ENCODE measurements around the gene SLC43A1.
A peak's percentile ranks its signal among the peaks of the same experiment; 100 is the strongest.

The SLC43A1 gene

DNA sequence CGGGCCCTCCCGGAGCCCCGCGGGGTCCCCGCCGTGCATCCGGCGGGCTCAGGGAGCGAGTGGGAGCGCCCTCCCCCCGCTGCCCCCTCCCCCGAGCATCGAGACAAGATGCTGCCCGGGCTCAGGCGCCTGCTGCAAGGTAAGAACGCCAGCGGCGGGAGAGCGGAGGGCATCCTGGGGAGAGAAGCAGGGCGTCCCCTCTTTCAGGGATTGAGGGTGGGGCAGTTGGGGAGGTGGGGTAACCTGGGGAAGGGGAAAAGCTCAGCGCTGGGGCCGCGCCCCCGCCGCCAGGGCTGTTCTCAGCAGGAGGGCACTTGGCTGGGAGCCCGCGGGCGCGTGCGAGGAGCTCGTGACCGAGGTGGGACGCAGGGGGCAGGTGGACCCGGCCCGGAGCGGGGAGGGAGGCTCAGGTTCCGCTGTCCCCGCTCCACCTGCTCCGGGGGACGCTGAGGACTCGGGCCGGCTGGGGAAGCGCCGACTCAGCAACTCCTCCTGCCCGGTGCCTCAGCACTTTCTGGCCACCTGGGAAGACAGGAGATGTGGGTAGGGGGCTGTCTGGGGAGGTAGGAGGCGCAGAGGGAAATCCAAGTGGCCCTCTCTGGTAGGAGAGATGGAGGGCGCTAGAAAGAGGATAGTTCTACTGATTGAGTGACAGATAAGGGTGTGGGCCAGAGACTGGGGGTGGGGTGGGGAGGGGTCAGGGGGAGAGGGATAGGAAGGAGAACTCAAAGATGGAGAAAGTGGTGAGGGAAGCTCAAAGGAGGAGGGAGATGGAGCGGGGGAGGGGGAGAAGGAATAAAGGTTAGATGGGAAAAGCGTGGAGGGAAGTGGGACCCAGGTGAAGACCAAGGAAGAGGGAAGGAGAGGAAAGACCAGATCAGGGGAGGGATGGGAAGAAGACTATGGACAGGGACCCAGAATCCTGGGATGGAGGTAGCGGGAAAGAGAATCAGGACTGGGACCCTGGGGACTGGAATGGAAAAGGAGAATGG, 54.4 kb downstream of the SLC43A1 start:
- Histone ChIP-seq H3K79me2 (no peaks in the 10 kb centered on the region), H3K4me1 (no peaks in the 10 kb centered on the region), H3K4me3 (ENCODE audit: low read depth, low read length) (peak overlapping the region; percentile 48), H2AFZ (peak overlapping the region; percentile 75), H3K36me3 (ENCODE audit: control insufficient read depth, insufficient read depth, low read length) (no peaks in the 10 kb centered on the region), H3K4me2 (ENCODE audit: low read length) (peak overlapping the region; percentile 58), H3K9me3 (ENCODE audit: control insufficient read depth, low read length) (no peaks in the 10 kb centered on the region), H3K9ac (no peak overlapping the region), H3K27ac (no peak overlapping the region), H3K27me3 (ENCODE audit: control insufficient read depth, insufficient read depth, low read length) (no peaks in the 10 kb centered on the region)
- TF ChIP-seq, protein P1, sequence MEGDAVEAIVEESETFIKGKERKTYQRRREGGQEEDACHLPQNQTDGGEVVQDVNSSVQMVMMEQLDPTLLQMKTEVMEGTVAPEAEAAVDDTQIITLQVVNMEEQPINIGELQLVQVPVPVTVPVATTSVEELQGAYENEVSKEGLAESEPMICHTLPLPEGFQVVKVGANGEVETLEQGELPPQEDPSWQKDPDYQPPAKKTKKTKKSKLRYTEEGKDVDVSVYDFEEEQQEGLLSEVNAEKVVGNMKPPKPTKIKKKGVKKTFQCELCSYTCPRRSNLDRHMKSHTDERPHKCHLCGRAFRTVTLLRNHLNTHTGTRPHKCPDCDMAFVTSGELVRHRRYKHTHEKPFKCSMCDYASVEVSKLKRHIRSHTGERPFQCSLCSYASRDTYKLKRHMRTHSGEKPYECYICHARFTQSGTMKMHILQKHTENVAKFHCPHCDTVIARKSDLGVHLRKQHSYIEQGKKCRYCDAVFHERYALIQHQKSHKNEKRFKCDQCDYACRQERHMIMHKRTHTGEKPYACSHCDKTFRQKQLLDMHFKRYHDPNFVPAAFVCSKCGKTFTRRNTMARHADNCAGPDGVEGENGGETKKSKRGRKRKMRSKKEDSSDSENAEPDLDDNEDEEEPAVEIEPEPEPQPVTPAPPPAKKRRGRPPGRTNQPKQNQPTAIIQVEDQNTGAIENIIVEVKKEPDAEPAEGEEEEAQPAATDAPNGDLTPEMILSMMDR (IDR thresholded peaks at IDR 0.05): no peak

DNA sequence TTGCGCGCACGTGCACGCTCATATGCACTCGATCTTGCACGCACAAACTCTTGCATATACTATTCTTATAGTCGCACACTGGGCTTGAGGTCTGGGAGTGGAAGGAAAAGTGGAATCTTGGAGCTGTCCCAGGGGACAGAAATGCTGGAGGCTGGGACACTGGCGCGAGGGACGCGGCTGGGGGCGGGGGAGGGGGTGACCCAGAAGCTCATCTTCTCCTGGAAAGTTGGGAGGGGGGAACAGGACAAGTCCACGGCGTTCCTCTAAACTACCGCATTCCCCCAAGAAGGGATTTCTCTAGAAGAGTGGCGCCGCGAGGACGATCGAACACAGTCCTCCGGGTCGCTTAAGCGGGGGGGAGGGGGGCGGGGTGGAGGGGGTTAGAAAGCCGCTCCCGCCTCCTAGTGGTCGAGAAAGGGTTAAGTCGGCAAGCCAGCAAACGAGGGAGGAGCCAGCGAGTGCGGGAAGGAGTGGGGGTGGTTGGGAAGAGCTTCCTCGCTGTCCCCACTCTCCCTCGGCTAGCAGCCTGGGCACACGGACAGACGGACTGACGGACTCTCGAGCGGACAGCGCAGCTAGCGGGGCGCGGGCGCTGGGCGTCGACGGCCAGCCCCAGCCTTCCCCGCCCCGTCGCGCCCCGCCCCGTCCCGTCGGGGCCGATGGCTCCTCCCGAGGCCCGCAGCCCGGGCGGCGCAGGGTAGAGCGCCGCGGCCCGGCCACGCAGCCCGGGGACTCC, 55.3 kb downstream of the SLC43A1 start, which contains the start of gene RTN4RL2:
Gene RTN4RL2, plus strand, starts transcription at position 507 of the 736 bp plus-strand sequence. CDS start 338 bp downstream, outside the sequence.
- H3K4me3 ChIP-seq (ENCODE audit: low read depth, low read length): peak within 1 kb of the TSS; percentile 48
- no peaks in the 10 kb centered on the region for H3K79me2 ChIP-seq
- H3K36me3 ChIP-seq (ENCODE audit: control insufficient read depth, insufficient read depth, low read length): no peaks in the 10 kb centered on the region
- TF ChIP-seq, protein P1 (IDR thresholded peaks at IDR 0.05): no peak
- peak within 1 kb of the TSS; percentile 68 for H3K4me2 ChIP-seq (ENCODE audit: low read length)
- no peak within 1 kb of the TSS for H3K9ac ChIP-seq
- peak within 1 kb of the TSS; percentile 75 for H2AFZ ChIP-seq
- H3K4me1 ChIP-seq: no peaks in the 10 kb centered on the region
- no peak within 1 kb of the TSS for H3K27ac ChIP-seq
- no peaks in the 10 kb centered on the region for H3K9me3 ChIP-seq (ENCODE audit: control insufficient read depth, low read length)
- H3K27me3 ChIP-seq (ENCODE audit: control insufficient read depth, insufficient read depth, low read length): no peaks in the 10 kb centered on the region

DNA sequence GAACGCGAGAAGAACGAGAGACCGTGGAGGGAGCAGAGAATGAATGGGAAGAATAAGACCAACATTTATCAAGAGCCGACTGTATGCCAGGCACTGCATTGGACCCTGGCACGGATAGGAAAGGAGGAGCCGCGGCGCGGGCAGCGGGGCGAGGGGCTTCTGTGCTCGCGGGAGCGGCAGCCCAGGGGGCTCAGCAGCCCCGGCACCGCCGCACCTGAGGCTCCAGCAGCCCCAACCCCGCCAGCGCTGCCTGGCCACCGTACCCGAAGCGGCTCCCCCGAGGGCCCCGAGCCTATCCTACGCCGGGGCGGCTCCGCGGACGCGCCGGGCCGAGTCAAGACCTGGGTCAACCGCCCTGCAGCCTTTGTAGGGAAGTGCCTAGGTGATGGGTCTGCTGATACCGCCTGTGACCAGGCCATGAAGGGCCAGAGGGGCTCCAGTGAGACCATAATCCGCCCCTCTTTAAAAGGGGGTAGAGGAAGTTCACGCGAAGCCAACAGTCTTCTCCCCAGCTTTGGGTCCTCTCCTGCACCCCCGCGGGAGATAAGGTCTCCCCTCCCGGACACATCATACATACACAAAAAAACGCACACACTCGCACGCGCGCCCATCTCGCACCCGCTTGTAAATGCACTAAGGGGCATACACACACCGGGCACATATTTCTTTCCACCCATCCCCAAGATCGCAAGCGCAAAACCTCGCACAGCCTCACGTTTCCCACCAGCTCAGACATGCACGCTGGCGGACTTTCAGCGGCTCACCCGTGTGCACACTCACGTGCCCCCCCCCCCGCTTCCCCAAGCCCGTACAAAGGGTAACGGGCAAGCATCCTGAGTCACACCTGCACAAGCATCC, 56.1 kb downstream of the SLC43A1 start:
- Histone ChIP-seq H3K79me2 (no peaks in the 10 kb centered on the region), H3K4me3 (ENCODE audit: low read depth, low read length) (peak overlapping the region; percentile 44), H3K36me3 (ENCODE audit: control insufficient read depth, insufficient read depth, low read length) (no peaks in the 10 kb centered on the region), H3K4me2 (ENCODE audit: low read length) (peak overlapping the region; percentile 68), H3K27ac (no peak overlapping the region), H3K9ac (no peak overlapping the region), H3K4me1 (no peaks in the 10 kb centered on the region), H3K27me3 (ENCODE audit: control insufficient read depth, insufficient read depth, low read length) (no peaks in the 10 kb centered on the region), H2AFZ (peak overlapping the region; percentile 75), H3K9me3 (ENCODE audit: control insufficient read depth, low read length) (no peaks in the 10 kb centered on the region)
- TF ChIP-seq, protein P1 (IDR thresholded peaks at IDR 0.05): no peak

DNA sequence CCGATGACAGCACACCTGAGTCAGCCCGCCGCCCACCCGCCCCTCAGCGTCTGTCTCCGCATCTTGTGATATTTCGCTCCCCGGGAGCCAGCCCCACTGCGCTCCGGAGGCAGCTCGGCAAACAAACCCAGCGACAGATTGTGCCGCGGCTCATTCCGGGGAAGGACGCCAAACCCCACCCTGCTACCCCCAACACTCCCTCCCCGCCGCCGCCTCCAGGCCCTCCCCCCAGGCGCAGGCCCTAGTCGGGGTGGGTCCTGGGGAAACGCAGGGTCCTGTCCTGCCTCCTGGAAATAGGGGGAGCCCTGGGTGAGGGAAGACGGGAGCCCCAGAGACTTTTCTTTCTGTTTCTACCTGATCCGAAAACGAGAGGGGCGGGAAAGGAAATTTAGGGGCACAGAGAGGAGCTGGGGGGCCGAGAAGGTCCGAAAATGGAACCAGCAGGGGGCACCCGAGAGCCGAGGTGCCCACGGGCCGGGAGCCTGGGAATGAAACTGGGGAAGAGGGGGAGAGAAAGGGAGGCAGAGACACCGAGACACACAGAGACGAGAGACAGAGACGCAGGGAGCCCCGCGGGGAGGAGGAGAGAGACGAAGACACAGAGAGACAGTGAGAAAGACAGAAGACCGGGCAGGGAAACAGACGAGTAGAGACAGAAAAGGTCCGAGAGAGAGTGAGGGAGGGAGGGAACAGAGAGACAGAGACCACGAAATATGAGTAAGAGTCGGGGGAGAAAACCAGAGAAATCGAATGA, 56.9 kb downstream of the SLC43A1 start:
- H2AFZ ChIP-seq: peak overlapping the region; percentile 75
- peak overlapping the region; percentile 44 for H3K4me3 ChIP-seq (ENCODE audit: low read depth, low read length)
- no peak overlapping the region for H3K27ac ChIP-seq
- no peaks in the 10 kb centered on the region for H3K27me3 ChIP-seq (ENCODE audit: control insufficient read depth, insufficient read depth, low read length)
- H3K9me3 ChIP-seq (ENCODE audit: control insufficient read depth, low read length): no peaks in the 10 kb centered on the region
- H3K4me1 ChIP-seq: no peaks in the 10 kb centered on the region
- no peaks in the 10 kb centered on the region for H3K79me2 ChIP-seq
- peak overlapping the region; percentile 68 for H3K4me2 ChIP-seq (ENCODE audit: low read length)
- no peak overlapping the region for H3K9ac ChIP-seq
- TF ChIP-seq, protein P1 (IDR thresholded peaks at IDR 0.05): peak; percentile 76
- no peaks in the 10 kb centered on the region for H3K36me3 ChIP-seq (ENCODE audit: control insufficient read depth, insufficient read depth, low read length)

Measured in parathyroid adenoma (tissue), 2 donors.